Fibroblast of the aortic adventitia (primary cell): ENCODE data around the gene CFAP141. TPM values are rescaled to one million over a fixed set of nuclear protein-coding genes. Genes with fewer than 3 reads are reported as not detected.

Experiments
- DNase-seq: peaks from one replicate; pipeline ENCODE4 v3.0.0-alpha.2; 2010; ENCODE audit warnings: low read depth
- H3K4me3 ChIP-seq: 2 replicates; pipeline ENCODE4 v1.5.1; 2011; ENCODE audit warnings: low read depth, mild to moderate bottlenecking, control low read depth, low read length, moderate library complexity
- total RNA-seq: library from RNA; depleted of rRNA; stranded (reverse); fragments of >200 nt; gene quantifications from 2 replicates; pipeline ENCODE4 v1.2.3, GENCODE V29; 2012; ENCODE audit warnings: low replicate concordance
- TF ChIP-seq, protein P1 (sequence below): IDR thresholded peaks from 2 replicates; pipeline ENCODE4 v1.5.1; 2011; ENCODE audit warnings: mild to moderate bottlenecking, low read length, control low read depth, inconsistent platforms; ENCODE audit not compliant: insufficient read depth

The CFAP141 gene
- total RNA-seq, 1 donor, result not detected

DNA sequence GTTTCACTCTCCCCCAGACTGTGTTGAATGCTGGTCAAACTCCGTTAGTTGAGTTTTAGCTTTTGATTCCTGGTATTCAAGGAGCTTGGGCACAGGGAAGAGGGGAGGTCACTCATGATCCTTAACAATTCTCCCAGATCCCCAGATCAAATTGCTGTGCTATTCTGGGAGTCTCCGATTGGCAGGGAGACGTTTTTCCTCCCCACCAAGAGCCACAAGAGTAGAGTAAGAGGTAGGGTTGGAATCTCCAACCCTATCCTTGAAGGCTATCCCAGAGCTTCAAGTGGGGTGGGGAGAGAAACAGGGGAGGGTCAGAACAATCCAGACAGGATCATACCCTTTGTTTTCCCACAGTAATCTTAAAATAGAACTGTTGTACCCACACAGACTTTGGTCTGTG, 13.7 kb downstream of the CFAP141 start:
- TF ChIP-seq, protein P1, sequence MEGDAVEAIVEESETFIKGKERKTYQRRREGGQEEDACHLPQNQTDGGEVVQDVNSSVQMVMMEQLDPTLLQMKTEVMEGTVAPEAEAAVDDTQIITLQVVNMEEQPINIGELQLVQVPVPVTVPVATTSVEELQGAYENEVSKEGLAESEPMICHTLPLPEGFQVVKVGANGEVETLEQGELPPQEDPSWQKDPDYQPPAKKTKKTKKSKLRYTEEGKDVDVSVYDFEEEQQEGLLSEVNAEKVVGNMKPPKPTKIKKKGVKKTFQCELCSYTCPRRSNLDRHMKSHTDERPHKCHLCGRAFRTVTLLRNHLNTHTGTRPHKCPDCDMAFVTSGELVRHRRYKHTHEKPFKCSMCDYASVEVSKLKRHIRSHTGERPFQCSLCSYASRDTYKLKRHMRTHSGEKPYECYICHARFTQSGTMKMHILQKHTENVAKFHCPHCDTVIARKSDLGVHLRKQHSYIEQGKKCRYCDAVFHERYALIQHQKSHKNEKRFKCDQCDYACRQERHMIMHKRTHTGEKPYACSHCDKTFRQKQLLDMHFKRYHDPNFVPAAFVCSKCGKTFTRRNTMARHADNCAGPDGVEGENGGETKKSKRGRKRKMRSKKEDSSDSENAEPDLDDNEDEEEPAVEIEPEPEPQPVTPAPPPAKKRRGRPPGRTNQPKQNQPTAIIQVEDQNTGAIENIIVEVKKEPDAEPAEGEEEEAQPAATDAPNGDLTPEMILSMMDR, result no peak
- H3K4me3 ChIP-seq, result no peak overlapping the region
- no peak for DNase-seq

DNA sequence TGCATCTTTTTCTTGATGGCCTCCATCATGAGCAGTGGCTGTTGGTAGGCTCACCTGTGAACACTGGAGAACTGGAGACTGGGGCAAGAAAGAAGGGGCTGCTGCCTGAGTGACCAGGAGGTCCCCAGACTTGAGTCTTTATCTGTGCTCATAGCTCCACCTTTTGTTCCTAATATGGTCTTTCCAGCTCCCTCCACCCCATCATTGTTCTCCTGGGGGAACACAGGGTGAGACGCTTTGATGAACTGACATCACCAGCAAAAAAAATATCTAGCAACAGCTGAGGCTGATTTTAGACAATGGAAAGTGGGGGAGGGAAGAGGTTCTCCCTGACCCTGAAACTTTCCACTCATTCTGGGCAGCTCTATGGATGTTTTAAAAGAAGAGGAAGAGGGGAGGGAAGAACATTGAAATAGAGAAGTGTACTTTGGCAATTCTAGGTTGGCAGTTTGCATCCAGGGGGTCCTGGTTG, 14.1 kb downstream of the CFAP141 start, which contains the start of gene TPM3:
Gene TPM3, minus strand, starts transcription at position 111 of the 472 bp plus-strand sequence. Its CDS starts 82 bp downstream, at position 29.
- H3K4me3 ChIP-seq, result no peak within 1 kb of the TSS
- peak; percentile 72 for DNase-seq
- TF ChIP-seq, protein P1, result no peak

DNA sequence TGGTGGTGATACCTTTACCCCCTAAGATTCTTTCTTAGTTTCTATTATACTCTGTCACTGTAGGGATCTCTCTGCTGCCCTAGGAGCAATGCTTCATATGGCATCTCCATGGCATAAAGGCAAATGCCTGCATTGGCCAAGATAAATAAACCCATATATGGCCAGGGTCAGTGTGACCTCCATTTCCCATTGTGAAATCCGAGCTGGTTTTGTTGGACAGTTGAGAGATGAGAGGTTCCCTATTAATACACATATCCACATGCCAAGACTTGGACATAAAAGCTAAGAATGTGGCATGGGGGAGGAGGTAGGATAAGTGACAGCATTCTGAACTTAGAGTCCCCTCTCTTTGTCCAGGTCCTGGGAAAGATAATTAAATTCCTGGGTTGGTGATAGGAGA, 15.6 kb downstream of the CFAP141 start:
- no peak overlapping the region for H3K4me3 ChIP-seq
- TF ChIP-seq, protein P1, result no peak
- peak; percentile 44 for DNase-seq

DNA sequence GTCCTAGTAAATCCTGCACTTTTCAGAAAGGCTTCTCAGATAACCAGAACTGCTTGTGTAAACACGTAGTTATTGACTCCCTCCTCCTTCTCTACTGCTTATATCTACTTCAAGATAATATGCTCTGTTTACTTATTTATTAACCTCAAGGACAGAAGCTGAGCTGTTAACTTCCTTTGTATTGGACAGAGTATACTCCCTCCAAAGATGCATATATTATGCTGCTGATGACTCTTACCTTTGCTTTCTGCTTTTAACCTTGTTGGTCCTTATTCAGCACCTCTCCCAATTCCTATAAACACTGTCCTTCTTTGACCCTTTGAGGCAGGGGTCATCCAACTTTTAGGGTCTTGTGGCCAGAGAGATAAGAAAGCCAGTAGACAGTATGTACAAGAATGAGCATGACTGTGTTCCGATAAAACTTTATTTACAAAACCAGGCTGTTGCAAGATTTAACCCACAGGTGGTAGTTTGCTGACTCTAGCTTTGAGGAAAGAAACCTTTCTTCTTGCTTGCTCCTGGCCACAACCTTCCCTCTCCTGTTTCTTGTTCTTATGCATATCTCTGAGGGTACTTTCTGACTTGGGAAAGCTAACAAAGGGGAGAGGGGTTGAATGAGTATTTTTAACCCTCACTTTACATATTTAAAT, 19.2 kb downstream of the CFAP141 start:
- no peak for DNase-seq
- H3K4me3 ChIP-seq, result no peak overlapping the region
- TF ChIP-seq, protein P1, result no peak

DNA sequence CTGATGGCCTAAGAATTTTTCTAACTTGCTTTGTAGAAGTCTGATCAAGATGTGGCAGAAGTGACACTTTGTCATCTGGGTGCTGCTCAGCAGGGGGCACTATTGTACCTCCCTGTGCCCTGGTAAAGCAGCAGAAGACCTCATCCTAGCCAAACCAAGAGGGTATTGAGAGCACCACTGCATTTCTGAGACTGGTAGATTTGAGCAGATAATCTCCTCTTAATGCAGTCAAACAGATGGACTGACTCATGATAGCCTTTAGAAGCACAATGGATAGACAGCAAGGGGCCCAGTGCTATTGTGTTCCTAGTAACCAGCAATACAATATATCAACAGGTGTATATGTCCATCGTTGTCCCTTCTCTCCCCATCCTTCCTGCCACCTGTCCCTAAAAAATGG, 20.0 kb downstream of the CFAP141 start:
- no peak overlapping the region for H3K4me3 ChIP-seq
- TF ChIP-seq, protein P1, result peak; percentile 35
- DNase-seq, result peak; percentile 42

DNA sequence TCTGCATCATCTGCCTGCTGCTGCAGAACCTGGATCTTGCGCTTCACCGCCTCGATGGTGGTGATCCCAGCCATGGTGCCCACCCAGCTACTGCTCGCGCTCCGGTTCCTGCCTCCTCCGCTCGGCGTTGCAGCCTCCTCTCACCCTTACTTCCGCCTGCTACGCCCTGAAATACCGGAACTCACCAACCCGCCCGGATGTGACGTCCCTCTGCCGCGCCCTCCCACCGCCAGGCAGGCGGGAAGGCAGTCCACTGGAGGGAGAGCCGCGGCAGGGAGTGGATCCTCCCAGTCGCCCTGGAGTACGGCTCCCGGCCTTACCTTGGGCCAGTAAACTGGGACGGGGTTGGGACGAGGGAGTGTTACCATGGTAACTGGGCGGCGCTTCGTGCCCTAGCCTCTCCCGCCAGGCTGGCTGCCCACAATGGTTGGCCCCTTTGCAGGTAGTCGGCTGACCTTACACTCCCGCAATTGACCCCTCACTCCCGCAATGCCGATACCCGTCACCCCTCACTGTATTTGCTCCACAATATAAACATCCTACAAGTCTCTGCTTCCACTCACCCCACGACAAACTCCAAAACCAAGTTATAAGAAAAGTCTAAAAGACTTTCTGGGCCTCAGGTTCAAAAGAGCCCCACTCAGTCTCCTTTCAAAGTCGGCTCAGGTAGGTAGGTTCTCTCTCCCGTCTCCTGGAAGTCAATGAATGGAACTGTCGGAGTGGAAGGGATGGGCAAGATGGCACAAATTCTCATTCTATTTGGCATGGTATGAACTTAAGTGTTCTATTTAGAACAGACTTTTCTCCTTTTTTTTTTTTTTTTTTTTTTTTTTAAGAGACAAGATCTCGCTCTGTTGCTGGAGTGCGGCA, 22.9 kb downstream of the CFAP141 start:
- TF ChIP-seq, protein P1, result no peak
- DNase-seq, result peak; percentile 92
- peak overlapping the region; percentile 100 for H3K4me3 ChIP-seq
